ENCODE measurements around the gene CCDC24. TPM values are rescaled to one million over a fixed set of nuclear protein-coding genes. Genes with fewer than 3 reads are reported as not detected.

CCDC24 gene
- total and polyA plus RNA-seq, 9 of the 15 experiments (the other 6 are each of a cell fraction or from before 2014, with no cell fraction given) = 0.31 to 4.5 (median 1.5) TPM

DNA sequence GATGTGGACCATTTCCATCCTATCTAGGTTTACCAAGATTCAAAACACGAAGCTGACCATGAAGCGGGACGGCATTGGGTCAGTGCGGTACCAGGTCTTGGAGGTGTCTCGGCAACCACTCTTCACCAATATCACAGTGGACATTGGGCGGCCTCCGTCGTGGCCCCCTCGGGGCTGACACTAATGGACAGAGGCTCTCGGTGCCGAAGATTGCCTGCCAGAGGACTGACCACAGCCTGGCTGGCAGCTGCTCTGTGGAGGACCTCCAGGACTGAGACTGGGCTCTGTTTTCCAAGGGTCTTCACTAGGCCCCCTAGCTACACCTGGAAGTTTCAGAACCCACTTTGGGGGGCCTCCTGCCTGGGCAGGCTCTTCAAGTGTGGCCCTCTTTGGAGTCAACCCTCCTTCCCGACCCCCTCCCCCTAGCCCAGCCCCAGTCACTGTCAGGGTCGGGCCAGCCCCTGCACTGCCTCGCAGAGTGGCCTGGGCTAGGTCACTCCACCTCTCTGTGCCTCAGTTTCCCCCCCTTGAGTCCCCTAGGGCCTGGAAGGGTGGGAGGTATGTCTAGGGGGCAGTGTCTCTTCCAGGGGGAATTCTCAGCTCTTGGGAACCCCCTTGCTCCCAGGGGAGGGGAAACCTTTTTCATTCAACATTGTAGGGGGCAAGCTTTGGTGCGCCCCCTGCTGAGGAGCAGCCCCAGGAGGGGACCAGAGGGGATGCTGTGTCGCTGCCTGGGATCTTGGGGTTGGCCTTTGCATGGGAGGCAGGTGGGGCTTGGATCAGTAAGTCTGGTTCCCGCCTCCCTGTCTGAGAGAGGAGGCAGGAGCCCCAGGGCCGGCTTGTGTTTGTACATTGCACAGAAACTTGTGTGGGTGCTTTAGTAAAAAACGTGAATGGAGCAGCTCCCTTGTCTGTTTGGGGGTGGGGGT lies 864 bp upstream of the CCDC24 start (continued):
- TF ChIP-seq, protein P1, sequence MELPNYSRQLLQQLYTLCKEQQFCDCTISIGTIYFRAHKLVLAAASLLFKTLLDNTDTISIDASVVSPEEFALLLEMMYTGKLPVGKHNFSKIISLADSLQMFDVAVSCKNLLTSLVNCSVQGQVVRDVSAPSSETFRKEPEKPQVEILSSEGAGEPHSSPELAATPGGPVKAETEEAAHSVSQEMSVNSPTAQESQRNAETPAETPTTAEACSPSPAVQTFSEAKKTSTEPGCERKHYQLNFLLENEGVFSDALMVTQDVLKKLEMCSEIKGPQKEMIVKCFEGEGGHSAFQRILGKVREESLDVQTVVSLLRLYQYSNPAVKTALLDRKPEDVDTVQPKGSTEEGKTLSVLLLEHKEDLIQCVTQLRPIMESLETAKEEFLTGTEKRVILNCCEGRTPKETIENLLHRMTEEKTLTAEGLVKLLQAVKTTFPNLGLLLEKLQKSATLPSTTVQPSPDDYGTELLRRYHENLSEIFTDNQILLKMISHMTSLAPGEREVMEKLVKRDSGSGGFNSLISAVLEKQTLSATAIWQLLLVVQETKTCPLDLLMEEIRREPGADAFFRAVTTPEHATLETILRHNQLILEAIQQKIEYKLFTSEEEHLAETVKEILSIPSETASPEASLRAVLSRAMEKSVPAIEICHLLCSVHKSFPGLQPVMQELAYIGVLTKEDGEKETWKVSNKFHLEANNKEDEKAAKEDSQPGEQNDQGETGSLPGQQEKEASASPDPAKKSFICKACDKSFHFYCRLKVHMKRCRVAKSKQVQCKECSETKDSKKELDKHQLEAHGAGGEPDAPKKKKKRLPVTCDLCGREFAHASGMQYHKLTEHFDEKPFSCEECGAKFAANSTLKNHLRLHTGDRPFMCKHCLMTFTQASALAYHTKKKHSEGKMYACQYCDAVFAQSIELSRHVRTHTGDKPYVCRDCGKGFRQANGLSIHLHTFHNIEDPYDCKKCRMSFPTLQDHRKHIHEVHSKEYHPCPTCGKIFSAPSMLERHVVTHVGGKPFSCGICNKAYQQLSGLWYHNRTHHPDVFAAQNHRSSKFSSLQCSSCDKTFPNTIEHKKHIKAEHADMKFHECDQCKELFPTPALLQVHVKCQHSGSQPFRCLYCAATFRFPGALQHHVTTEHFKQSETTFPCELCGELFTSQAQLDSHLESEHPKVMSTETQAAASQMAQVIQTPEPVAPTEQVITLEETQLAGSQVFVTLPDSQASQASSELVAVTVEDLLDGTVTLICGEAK (IDR thresholded peaks at IDR 0.05) = no peak
- TF ChIP-seq, protein P1 (CRISPR knock-in tag; IDR thresholded peaks at IDR 0.05) = no peak
- no peak for TF ChIP-seq GTF2A2 (tag; IDR thresholded peaks at IDR 0.05)
- TF ChIP-seq RBFOX2 (IDR thresholded peaks at IDR 0.05; ENCODE audit: low read depth, low read length) = no peak
- TF ChIP-seq, protein P2, sequence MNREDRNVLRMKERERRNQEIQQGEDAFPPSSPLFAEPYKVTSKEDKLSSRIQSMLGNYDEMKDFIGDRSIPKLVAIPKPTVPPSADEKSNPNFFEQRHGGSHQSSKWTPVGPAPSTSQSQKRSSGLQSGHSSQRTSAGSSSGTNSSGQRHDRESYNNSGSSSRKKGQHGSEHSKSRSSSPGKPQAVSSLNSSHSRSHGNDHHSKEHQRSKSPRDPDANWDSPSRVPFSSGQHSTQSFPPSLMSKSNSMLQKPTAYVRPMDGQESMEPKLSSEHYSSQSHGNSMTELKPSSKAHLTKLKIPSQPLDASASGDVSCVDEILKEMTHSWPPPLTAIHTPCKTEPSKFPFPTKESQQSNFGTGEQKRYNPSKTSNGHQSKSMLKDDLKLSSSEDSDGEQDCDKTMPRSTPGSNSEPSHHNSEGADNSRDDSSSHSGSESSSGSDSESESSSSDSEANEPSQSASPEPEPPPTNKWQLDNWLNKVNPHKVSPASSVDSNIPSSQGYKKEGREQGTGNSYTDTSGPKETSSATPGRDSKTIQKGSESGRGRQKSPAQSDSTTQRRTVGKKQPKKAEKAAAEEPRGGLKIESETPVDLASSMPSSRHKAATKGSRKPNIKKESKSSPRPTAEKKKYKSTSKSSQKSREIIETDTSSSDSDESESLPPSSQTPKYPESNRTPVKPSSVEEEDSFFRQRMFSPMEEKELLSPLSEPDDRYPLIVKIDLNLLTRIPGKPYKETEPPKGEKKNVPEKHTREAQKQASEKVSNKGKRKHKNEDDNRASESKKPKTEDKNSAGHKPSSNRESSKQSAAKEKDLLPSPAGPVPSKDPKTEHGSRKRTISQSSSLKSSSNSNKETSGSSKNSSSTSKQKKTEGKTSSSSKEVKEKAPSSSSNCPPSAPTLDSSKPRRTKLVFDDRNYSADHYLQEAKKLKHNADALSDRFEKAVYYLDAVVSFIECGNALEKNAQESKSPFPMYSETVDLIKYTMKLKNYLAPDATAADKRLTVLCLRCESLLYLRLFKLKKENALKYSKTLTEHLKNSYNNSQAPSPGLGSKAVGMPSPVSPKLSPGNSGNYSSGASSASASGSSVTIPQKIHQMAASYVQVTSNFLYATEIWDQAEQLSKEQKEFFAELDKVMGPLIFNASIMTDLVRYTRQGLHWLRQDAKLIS (CRISPR knock-in tag; IDR thresholded peaks at IDR 0.05) = 0 out of 2 replicates have a peak, but pooled peaks have one; percentile 27
- no peak for TF ChIP-seq RBM22 (IDR thresholded peaks at IDR 0.05; ENCODE audit: low read depth, low read length, poor library complexity, severe bottlenecking)
- TF ChIP-seq ZNF707 (CRISPR knock-in tag; conservative IDR thresholded peaks at IDR 0.05) = no peak
- TF ChIP-seq TSC22D4 (tag; IDR thresholded peaks at IDR 0.05) = no peak
- no peak for TF ChIP-seq KLF10 (CRISPR knock-in tag; IDR thresholded peaks at IDR 0.05)
- TF ChIP-seq, protein P3, sequence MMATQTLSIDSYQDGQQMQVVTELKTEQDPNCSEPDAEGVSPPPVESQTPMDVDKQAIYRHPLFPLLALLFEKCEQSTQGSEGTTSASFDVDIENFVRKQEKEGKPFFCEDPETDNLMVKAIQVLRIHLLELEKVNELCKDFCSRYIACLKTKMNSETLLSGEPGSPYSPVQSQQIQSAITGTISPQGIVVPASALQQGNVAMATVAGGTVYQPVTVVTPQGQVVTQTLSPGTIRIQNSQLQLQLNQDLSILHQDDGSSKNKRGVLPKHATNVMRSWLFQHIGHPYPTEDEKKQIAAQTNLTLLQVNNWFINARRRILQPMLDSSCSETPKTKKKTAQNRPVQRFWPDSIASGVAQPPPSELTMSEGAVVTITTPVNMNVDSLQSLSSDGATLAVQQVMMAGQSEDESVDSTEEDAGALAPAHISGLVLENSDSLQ (IDR thresholded peaks at IDR 0.05) = no peak
- no peak for TF ChIP-seq ZNF140 (CRISPR knock-in tag; IDR thresholded peaks at IDR 0.05)
- no peak for TF ChIP-seq RNF2 (IDR thresholded peaks at IDR 0.05)
- TF ChIP-seq LEF1 (IDR thresholded peaks at IDR 0.05) = no peak
- no peak for TF ChIP-seq HNRNPL (IDR thresholded peaks at IDR 0.05; ENCODE audit: low read depth, low read length)
